ENCODE data around the gene IARS2.
"Not testable (repeated sequence)": the region's sequence is repeated elsewhere in the genome, so short reads cannot be mapped to it uniquely, and the experiment has no call there.

Gene IARS2

DNA sequence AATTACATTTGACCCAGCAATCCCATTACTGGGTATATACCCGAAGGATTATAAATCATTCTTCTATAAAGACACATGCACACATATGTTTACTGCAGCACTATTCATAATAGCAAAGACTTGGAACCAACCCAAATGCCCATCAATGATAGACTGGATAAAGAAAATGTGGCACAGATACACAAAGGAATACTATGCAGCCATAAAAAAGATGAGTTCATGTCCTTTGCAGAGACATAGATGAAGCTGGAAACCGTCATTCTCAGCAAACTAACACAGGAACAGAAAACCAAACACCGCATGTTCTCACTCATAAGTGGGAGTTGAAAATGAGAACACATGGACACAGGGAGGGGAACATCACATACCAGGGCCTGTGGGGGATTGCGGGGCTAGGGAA, 76.0 kb downstream of the IARS2 start:
- DNase-seq, result not testable (repeated sequence)

DNA sequence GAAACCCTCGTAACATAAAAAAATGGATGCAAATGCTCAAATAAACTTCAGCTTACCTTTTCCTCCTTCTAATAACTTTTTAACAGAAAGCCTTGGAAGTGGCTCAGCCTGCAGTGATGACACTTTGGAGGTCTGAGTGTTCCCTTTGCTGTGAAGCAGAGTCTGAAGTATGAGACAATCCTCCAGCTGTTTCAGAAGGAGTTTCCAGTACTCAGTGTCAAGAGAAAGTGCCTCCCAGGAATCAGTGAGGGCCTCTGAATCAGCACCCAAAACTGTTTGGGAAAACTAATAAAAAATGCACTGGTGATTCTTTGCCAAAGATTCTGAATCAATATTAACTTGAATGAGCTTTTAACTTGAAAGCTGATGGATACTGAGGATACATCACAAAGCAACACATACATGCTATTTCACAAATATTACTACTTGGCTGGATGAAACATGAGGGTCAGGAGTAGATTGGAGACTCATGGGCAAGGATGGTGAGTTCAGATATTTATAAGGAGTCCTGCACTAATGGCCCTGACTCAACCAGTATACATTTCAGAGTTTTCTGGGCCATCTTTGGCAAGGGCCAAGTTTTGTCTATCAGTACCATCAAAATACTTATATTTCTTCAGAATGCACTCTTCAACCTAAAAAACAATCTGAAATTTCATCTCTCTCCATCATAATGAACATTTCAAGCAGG, 77.0 kb downstream of the IARS2 start:
- DNase-seq, result no peak

DNA sequence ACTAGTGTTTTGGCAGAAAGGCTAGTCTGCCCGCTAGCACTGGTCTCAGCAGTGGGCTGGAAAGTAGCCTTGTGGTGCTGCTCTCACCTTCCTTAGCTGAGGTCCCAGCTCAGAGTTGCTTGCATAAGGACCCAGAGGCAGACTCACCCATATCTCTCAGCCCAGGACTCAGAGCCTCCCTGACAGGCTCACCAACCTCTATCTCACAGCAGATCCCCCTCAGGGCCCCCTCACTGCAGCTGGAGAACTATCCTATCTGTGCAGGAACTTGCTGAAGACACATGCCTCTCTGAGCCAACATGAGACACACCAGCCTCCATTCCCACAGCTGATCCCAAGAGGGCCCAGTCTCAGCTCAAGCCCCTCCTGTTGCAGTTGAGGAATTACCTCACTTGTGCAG, 82.6 kb downstream of the IARS2 start:
- DNase-seq, result no peak

DNA sequence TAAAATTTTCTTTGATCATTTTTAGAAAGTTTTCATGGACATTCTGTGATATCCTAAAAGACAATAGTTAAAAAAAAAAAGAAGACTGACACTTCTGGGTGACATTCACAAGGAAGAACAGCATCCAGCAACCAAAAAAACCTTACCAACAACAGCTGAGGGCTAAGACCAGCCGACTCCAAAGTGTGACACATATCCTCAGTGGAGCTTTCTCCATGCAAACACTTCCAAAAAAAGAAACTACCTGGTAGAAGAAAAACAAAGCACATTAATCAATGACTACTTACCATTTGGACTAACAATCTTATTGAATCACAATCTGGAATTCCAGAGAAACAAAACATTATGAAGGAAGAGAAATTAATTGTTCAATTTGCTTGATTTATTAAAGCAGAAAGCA, 88.2 kb downstream of the IARS2 start:
- no peak for DNase-seq

DNA sequence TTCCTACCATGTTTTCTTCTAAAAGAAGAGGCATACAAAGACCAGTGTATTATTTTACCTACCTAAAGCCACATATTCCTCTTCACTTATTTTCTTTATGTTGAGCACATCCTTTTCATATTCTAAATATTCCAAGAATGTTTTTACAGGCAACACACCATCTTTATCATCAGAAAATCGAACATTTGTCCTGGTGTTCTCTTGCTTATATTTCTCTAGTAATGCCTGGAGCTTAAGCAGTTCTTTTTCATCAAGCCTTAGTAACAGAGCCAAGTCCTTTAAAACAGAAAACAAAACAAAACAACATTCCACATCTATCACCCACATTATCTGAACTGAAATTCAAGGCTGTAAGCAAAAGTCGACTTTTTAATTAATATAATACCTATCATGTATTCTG, 88.7 kb downstream of the IARS2 start:
- DNase-seq, result no peak

DNA sequence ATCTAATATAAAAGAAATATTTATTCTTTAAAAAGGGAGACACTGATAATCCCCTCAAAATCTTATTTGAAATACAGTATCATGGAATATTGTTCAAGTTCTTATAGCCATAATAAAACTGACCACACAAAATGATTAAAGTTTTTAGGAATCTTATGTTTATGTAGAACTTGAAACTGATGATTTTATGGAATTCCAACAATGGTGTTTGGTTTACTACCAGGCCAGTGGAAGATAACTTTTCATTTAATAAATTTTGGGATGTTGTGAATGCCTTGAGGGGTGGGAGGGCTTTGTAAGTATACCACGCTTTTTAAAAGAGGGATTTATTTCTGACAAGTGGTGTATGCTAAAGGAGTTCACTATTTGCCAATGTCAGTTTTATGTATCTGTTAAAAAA, 90.6 kb downstream of the IARS2 start:
- DNase-seq, result no peak

DNA sequence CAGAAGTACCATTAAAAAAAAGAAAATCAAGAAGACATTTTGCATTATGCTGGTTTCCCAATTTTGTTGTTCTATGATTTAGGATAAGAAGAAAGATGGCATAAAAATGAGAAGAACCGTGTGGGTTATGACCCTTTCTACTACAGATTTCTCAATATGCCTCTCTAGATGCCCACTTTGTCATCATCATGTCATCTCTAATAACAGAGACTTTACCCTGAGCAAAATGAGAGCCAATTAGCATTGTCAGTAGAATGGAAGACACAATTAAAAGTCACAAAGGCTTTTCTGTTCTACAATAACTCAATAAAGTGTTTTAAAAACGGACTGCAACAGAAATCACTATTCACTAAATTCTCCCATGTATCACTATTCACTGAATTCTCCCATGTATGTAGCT, 92.8 kb downstream of the IARS2 start:
- DNase-seq, result no peak

DNA sequence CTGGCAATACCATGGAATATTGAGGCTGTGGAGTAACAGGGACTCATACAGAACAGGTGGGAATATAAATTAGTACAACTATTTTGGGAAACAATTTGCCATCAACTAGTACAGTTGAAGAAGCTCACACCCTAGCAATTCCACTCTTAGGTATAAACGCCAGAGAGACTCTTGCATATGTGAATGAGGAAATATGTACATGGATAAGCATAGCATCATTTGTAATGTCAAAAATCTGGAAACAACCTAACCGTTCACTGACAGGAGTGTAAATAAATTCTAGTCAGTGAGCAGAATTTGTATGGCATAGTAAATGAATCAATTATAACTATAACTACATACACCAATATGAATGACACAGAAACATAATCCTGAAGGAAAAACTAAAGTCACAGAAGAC, 94.6 kb downstream of the IARS2 start:
- DNase-seq, result no peak

DNA sequence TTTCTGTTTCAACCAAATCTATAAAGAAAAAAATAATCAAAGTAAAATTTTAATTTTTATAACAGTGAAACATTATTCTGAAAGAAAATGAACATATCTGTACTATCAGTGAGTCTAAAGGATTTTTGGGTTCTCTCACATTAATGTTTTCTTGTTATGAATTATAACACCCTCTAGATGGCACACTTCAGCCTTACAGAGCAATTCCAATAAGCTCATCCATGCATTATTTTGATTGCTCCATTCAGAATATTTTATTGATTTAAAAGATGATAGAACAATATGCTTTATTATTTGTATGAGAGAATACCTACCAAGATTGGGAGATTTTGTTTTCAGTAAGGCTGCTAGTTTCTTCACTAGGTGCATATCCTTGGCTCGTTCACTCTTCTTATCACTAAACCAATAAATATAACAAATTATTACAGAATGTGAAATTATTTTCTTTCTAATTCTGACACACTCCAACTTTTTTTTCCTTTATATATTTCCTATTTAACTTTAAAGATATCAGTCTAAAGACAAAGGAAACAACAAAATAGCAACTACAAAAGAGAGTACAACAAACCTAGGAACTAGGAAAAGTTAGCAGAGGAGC, 95.9 kb downstream of the IARS2 start:
- peak; percentile 31 for DNase-seq

DNA sequence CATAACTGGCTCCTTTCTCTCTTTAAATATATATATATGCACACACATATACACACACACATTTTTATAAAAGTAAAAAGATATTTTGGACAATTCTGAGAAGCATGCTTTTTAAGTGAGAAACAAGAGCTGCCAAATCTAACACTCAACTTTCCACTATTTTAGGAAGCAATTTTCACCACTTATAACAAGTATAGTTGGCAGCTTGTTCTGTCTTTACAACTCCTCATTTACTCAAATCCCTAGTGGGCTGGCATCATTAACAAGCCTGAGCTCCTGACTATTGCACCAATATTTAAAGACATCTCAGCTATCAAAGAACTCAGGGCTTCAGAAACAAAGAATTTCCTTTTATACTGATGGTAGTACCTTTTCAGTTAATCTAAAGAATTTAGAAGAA, 101.8 kb downstream of the IARS2 start:
- no peak for DNase-seq

Data from NCI-H1694 (cell line).